ENCODE data around the gene HIPK2. TPM values are rescaled to one million over a fixed set of nuclear protein-coding genes. Genes with fewer than 3 reads are reported as not detected.

Gene HIPK2
- total RNA-seq, 1 donor from 2014 or later: 61.5 TPM

DNA sequence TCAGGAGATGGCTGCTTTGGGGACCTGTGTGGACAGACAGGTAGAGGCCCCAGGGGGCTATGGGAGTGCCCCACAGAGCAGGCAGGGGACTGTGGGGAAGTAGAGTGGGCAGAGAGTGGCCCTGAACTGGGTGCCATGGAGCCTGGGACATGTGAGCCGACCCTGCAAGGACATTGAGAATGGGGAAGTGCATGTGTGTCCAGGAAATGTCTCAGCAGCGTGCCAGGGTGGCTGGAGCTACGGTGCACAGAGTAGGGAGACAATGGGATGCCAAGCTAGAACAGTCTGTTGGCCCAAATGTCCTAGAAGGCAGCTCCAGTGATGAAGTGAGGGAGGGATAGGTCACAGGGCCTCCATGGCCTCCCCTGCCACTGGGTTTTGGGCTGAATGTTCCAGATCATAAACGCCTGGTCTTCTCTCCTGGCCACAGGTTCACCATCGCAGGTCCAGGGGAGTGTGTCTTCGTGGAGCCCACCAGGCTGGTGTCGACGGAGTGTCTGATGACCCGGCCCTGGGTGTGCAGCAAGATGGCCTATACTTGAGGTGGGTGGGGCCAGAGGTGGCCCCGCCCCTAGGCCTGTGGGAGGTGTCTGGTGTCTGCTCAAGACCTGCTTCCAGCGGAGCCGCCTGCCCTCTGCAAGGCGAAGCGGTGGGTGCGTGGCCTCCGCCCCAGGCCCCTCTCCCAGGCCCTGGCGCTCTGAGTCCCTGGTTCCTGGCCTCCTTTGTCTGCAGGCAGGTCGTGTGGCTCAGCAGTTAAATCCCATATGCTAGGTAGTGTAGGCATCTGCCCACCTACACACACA is 233.8 kb downstream of the HIPK2 start:
- Mint-ChIP-seq H3K27me3 (ENCODE audit: low read depth) (no peaks in the 10 kb centered on the region), H3K4me3 (no peak overlapping the region), H3K9me3 (no peaks in the 10 kb centered on the region), H3K36me3 (ENCODE audit: low read depth) (no peaks in the 10 kb centered on the region), H3K27ac (ENCODE audit: unreplicated experiment) (no peak overlapping the region), H3K4me1 (no peaks in the 10 kb centered on the region)
- TF ChIP-seq CTCF (conservative IDR thresholded peaks at IDR 0.05): no peak
- no peak for DNase-seq (ENCODE audit: low read depth, low spot score)

- Mint-ChIP-seq H3K36me3 (ENCODE audit: low read depth) (no peaks in the 10 kb centered on the region), H3K27me3 (ENCODE audit: low read depth) (no peaks in the 10 kb centered on the region), H3K27ac (ENCODE audit: unreplicated experiment) (no peak overlapping the region), H3K9me3 (no peaks in the 10 kb centered on the region), H3K4me3 (no peak overlapping the region), H3K4me1 (no peaks in the 10 kb centered on the region)
- no peak for TF ChIP-seq CTCF (conservative IDR thresholded peaks at IDR 0.05)
- no peak for DNase-seq (ENCODE audit: low read depth, low spot score)
These were observed 235.3 kb downstream of the HIPK2 start for GRCh38 chr7:139542308-139543151.

- Mint-ChIP-seq H3K4me1 (no peaks in the 10 kb centered on the region), H3K9me3 (no peaks in the 10 kb centered on the region), H3K27ac (ENCODE audit: unreplicated experiment) (no peak overlapping the region), H3K4me3 (no peak overlapping the region), H3K36me3 (ENCODE audit: low read depth) (no peaks in the 10 kb centered on the region), H3K27me3 (ENCODE audit: low read depth) (no peaks in the 10 kb centered on the region)
- DNase-seq (ENCODE audit: low read depth, low spot score): no peak
- TF ChIP-seq CTCF (conservative IDR thresholded peaks at IDR 0.05): no peak
These were observed 236.0 kb downstream of the HIPK2 start for GRCh38 chr7:139541600-139542307.

DNA sequence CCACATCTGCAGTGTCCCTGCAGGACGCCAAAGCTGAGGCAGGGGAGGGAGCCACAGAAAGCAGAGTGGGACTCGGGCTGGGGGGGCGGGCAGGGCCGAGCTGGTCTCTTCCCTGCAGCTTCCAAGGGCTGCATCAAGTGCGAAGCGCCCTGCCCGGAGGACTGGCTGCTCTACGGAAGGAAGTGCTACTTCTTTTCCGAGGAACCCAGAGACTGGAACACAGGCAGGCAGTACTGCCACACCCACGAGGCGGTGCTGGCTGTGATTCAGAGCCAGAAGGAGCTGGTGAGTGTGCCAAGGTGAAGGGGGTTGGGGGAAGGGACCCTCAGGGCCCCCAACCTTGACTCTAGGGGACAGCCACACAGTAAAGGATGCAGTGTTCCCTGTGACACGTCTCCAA is 237.6 kb downstream of the HIPK2 start:
- no peak overlapping the region for H3K4me3 Mint-ChIP-seq
- no peak overlapping the region for H3K27ac Mint-ChIP-seq (ENCODE audit: unreplicated experiment)
- TF ChIP-seq CTCF (conservative IDR thresholded peaks at IDR 0.05): no peak
- DNase-seq (ENCODE audit: low read depth, low spot score): no peak
- no peaks in the 10 kb centered on the region for H3K36me3 Mint-ChIP-seq (ENCODE audit: low read depth)
- H3K27me3 Mint-ChIP-seq (ENCODE audit: low read depth): no peaks in the 10 kb centered on the region
- H3K9me3 Mint-ChIP-seq: no peaks in the 10 kb centered on the region
- H3K4me1 Mint-ChIP-seq: no peaks in the 10 kb centered on the region

- TF ChIP-seq CTCF (conservative IDR thresholded peaks at IDR 0.05): no peak
- H3K27ac Mint-ChIP-seq (ENCODE audit: unreplicated experiment): no peak overlapping the region
- H3K27me3 Mint-ChIP-seq (ENCODE audit: low read depth): peaks cover 6% of the 10 kb centered on the region
- H3K4me1 Mint-ChIP-seq: no peaks in the 10 kb centered on the region
- H3K4me3 Mint-ChIP-seq: no peak overlapping the region
- H3K9me3 Mint-ChIP-seq: no peaks in the 10 kb centered on the region
- H3K36me3 Mint-ChIP-seq (ENCODE audit: low read depth): no peaks in the 10 kb centered on the region
- DNase-seq (ENCODE audit: low read depth, low spot score): no peak
These were observed 238.7 kb downstream of the HIPK2 start for GRCh38 chr7:139538881-139539635.
